IMR-90 (cell line): ENCODE measurements around the gene FXYD4. TPM values are rescaled to one million over a fixed set of nuclear protein-coding genes. Genes with fewer than 3 reads are reported as not detected.

ENCODE experiments used
- ATAC-seq: fragments of 200-7000 bp; cut with Tn5 transposase; 2 replicates; pipeline ENCODE4 v1.9.1; 2020; ENCODE audit warnings: low read depth, mild to moderate bottlenecking, moderate library complexity
- BruUV-seq: library from RNA; stranded (reverse); fragments of 400-500 nt; replicated peaks from 2 replicates; lab custom pipeline; 2021; lab: Mats Ljungman, UMichigan
- CTCF ChIA-PET: fragments of 300-600 bp; formaldehyde crosslinking; extraction: SDS; loops from one replicate; lab custom pipeline; 2021; ENCODE audit warnings: antibody characterized with exemption; lab: Yijun Ruan, JAX
- POLR2A ChIA-PET: fragments of 300-600 bp; sonication (Branson Sonifier 250); formaldehyde crosslinking; loops from one replicate; lab custom pipeline; 2022; ENCODE audit warnings: antibody characterized with exemption; ENCODE audit not compliant: unreplicated experiment; lab: Charles Lee
- DNase-seq: peaks from one replicate; pipeline ENCODE4 v3.0.0; 2013
- H2AFZ ChIP-seq: replicated peaks from 2 replicates; pipeline ENCODE3; 2013; ENCODE audit warnings: low read length, mild to moderate bottlenecking; ENCODE audit not compliant: poor library complexity
- H2AK5ac ChIP-seq: 2 replicates; pipeline ENCODE4 v1.6.1; 2013; ENCODE audit warnings: low read depth, low read length, inconsistent platforms
- H2AK9ac ChIP-seq: replicated peaks from 2 replicates; pipeline ENCODE3; 2013; ENCODE audit warnings: mild to moderate bottlenecking, low read depth, low read length, moderate library complexity; ENCODE audit not compliant: poor library complexity
- H2BK120ac ChIP-seq: 2 replicates; pipeline ENCODE4 v1.6.1; 2013; ENCODE audit warnings: low read depth, low read length, inconsistent platforms
- H2BK15ac ChIP-seq: 3 replicates; pipeline ENCODE4 v1.6.1; 2013; ENCODE audit warnings: low read depth, low read length, inconsistent platforms
- H2BK20ac ChIP-seq: 2 replicates; pipeline ENCODE4 v1.6.1; 2013; ENCODE audit warnings: low read depth, mild to moderate bottlenecking, inconsistent platforms, low read length, moderate library complexity
- H2BK5ac ChIP-seq: 2 replicates; pipeline ENCODE4 v1.6.1; 2013; ENCODE audit warnings: mild to moderate bottlenecking, low read depth, low read length, inconsistent platforms; ENCODE audit not compliant: poor library complexity, severe bottlenecking
- H3K14ac ChIP-seq: replicated peaks from 2 replicates; pipeline ENCODE4 v1.6.1; 2013; ENCODE audit warnings: low read depth, low read length, inconsistent platforms
- H3K18ac ChIP-seq: 2 replicates; pipeline ENCODE4 v1.6.1; 2013; ENCODE audit warnings: low read depth, low read length, control low read depth
- H3K23ac ChIP-seq: 2 replicates; pipeline ENCODE4 v1.6.1; 2013; ENCODE audit warnings: low read depth, low read length, inconsistent platforms
- H3K27ac ChIP-seq: 2 replicates; pipeline ENCODE4 v1.5.1; 2013; ENCODE audit warnings: mild to moderate bottlenecking, control low read depth, low read length; ENCODE audit not compliant: insufficient read depth
- H3K27me3 ChIP-seq: 2 replicates; pipeline ENCODE4 v1.6.1; 2013; ENCODE audit warnings: low read length; ENCODE audit not compliant: control insufficient read depth, insufficient read depth
- H3K36me3 ChIP-seq: 2 replicates; pipeline ENCODE4 v1.6.1; 2013; ENCODE audit warnings: low read length, mixed read lengths; ENCODE audit not compliant: control insufficient read depth, insufficient read depth
- H3K4ac ChIP-seq: 2 replicates; pipeline ENCODE4 v1.6.1; 2013; ENCODE audit warnings: low read depth, low read length, inconsistent platforms
- H3K4me1 ChIP-seq: 2 replicates; pipeline ENCODE4 v1.6.1; 2013; ENCODE audit warnings: low read length, mixed read lengths; ENCODE audit not compliant: control insufficient read depth, insufficient read depth
- H3K4me2 ChIP-seq: 2 replicates; pipeline ENCODE4 v1.6.1; 2013; ENCODE audit warnings: low read depth, mild to moderate bottlenecking, control low read depth, low read length, moderate library complexity
- H3K4me3 ChIP-seq: 2 replicates; pipeline ENCODE4 v1.5.1; 2013; ENCODE audit warnings: low read depth, mild to moderate bottlenecking, control low read depth, low read length, moderate library complexity; ENCODE audit not compliant: insufficient read depth
- H3K56ac ChIP-seq: 2 replicates; pipeline ENCODE4 v1.6.1; 2013; ENCODE audit warnings: low read length, inconsistent platforms; ENCODE audit not compliant: insufficient read depth; ENCODE audit errors: extremely low read depth
- H3K79me1 ChIP-seq, 2 experiments: 2 replicates each; pipeline ENCODE4 v1.6.1; 2013; ENCODE audit warnings: low read length in 2 of 2, inconsistent platforms in 1 of 2, low read depth in 1 of 2
- H3K9ac ChIP-seq: 2 replicates; pipeline ENCODE4 v1.6.1; 2013; ENCODE audit warnings: low read depth, low read length, control low read depth
- H3K9me1 ChIP-seq: 2 replicates; pipeline ENCODE4 v1.6.1; 2013; ENCODE audit warnings: low read length, inconsistent platforms; ENCODE audit not compliant: insufficient read depth
- H3K9me3 ChIP-seq: 2 replicates; pipeline ENCODE4 v1.6.1; 2013; ENCODE audit warnings: low read length; ENCODE audit not compliant: control insufficient read depth, insufficient read depth
- H4K20me1 ChIP-seq: 2 replicates; pipeline ENCODE4 v1.6.1; 2013; ENCODE audit warnings: low read length, inconsistent platforms; ENCODE audit not compliant: insufficient read depth
- H4K5ac ChIP-seq: 2 replicates; pipeline ENCODE4 v1.6.1; 2013; ENCODE audit warnings: mild to moderate bottlenecking, low read depth, low read length, control low read depth
- H4K8ac ChIP-seq, 2 experiments: 2 replicates each; pipeline ENCODE4 v1.6.1; 2013; ENCODE audit warnings: low read depth in 2 of 2, low read length in 2 of 2, control low read depth in 1 of 2, inconsistent platforms in 1 of 2
- H4K91ac ChIP-seq: 2 replicates; pipeline ENCODE4 v1.6.1; 2013; ENCODE audit warnings: low read depth, low read length, inconsistent platforms; ENCODE audit not compliant: insufficient read depth
- CHD1 ChIP-seq: IDR thresholded peaks from 2 replicates; pipeline ENCODE4 v1.6.1; 2012; ENCODE audit warnings: low read depth, low read length, improper control_type of control experiment
- MAFK ChIP-seq: IDR thresholded peaks from 2 replicates; pipeline ENCODE4 v1.6.1; 2012; ENCODE audit warnings: low read depth, low read length, improper control_type of control experiment
- MAZ ChIP-seq: IDR thresholded peaks from 2 replicates; pipeline ENCODE4 v1.6.1; 2012; ENCODE audit warnings: low read depth, mild to moderate bottlenecking, low read length, improper control_type of control experiment, moderate library complexity, borderline replicate concordance
- RCOR1 ChIP-seq: IDR thresholded peaks from 2 replicates; pipeline ENCODE4 v1.6.1; 2012; ENCODE audit warnings: mild to moderate bottlenecking, low read length, improper control_type of control experiment; ENCODE audit not compliant: insufficient replicate concordance
- RFX5 ChIP-seq: IDR thresholded peaks from 2 replicates; pipeline ENCODE4 v1.8.0; 2012; ENCODE audit warnings: low read depth, mild to moderate bottlenecking, low read length, moderate library complexity
- SMC3 ChIP-seq: fragments of 150-350 bp; IDR thresholded peaks from 2 replicates; pipeline ENCODE4 v1.6.1; 2016; ENCODE audit warnings: low read depth, mild to moderate bottlenecking, antibody characterized with exemption, low read length, moderate library complexity
- USF2 ChIP-seq: fragments of 150-350 bp; IDR thresholded peaks from 2 replicates; pipeline ENCODE4 v1.6.1; 2017; ENCODE audit warnings: mild to moderate bottlenecking, antibody characterized with exemption, low read length, low read depth
- WGBS, 2 experiments: methylation state at CpG; one replicate each; pipeline versions ENCODE4 v1.1.5 to v1.1.7; 2013; ENCODE audit warnings: missing lambda C conversion rate in 2 of 2; ENCODE audit not compliant: insufficient read length in 1 of 2; ENCODE audit errors: extremely low coverage in 2 of 2; 5-methylcytosine and 5-hydroxymethylcytosine counted together
- dilution Hi-C: fragments of 300-500 bp; cut with HindIII; formaldehyde crosslinking; loops from one replicate; pipeline ENCODE4 v1.14.3; 2018; ENCODE audit warnings: low sequenced_read_pairs; ENCODE audit not compliant: unreplicated experiment
- in situ Hi-C: fragments of 300-500 bp; cut with MboI; formaldehyde crosslinking; loops from 3 replicates; pipeline ENCODE4 v1.14.3; 2019; ENCODE audit warnings: low sequenced_read_pairs, inconsistent platforms, mixed read lengths
- intact Hi-C: fragments of 100-400 bp; cut with micrococcal nuclease; formaldehyde crosslinking; loops from 2 replicates; pipeline ENCODE4 v1.10.0; 2022
- polyA plus RNA-seq, 3 experiments: library from polyadenylated mRNA; depleted of rRNA; stranded (reverse); fragments of >200 nt; gene quantifications; 2 replicates each; pipeline ENCODE4 v1.2.3, GENCODE V29; 2012; ENCODE audit warnings: low replicate concordance in 1 of 3
- total RNA-seq: library from RNA; depleted of rRNA; stranded (reverse); fragments of >200 nt; gene quantifications from 2 replicates; pipeline ENCODE4 v1.2.3, GENCODE V29; 2012

FXYD4 gene
- total and polyA plus RNA-seq, 2 of the 4 experiments (the other 2 are of a cell fraction) = not detected

- H3K9me3 ChIP-seq = no peaks in the 10 kb centered on the region
- no peaks in the 10 kb centered on the region for H3K36me3 ChIP-seq
- no peaks in the 10 kb centered on the region for H4K20me1 ChIP-seq
- TF ChIP-seq SMC3 (no peak), CHD1 (no peak), RFX5 (no peak), USF2 (no peak), RCOR1 (no peak), MAZ (no peak), MAFK (no peak)
- H4K8ac ChIP-seq = no peak overlapping the region
- H3K9me1 ChIP-seq = no peaks in the 10 kb centered on the region
- DNase-seq = no peak
- no peak overlapping the region for H3K23ac ChIP-seq
- no peak overlapping the region for H2BK15ac ChIP-seq
- peaks cover 19% of the 10 kb centered on the region for H3K27me3 ChIP-seq
- no peak for ATAC-seq
- H3K4me2 ChIP-seq = no peak overlapping the region
- no peak overlapping the region for H2BK20ac ChIP-seq
- no peak overlapping the region for H4K91ac ChIP-seq
- no peak overlapping the region for H2AFZ ChIP-seq
- no peak overlapping the region for H2AK9ac ChIP-seq
- POLR2A ChIA-PET = no interaction called here
- dilution Hi-C loops (no loop called here), intact Hi-C loops (loop anchor here (10.0 kb wide), 1 partner anchor 136 kb away; no protein-coding TSS in a partner anchor), in situ Hi-C loops (no loop called here)
- H2AK5ac ChIP-seq = no peak overlapping the region
- no peak overlapping the region for H2BK5ac ChIP-seq
- H3K4ac ChIP-seq = no peak overlapping the region
- H3K79me1 ChIP-seq = no peaks in the 10 kb centered on the region
- no peak overlapping the region for H3K27ac ChIP-seq
- H4K5ac ChIP-seq = no peak overlapping the region
- WGBS, 2 experiments = 77% methylated on average over 8 of the region's 9 CpGs; no CpG with 5 or more reads in 1 of the 2 experiments
- H3K56ac ChIP-seq = no peak overlapping the region
- H2BK120ac ChIP-seq = no peak overlapping the region
- no peaks in the 10 kb centered on the region for H3K4me1 ChIP-seq
- no peak overlapping the region for H3K18ac ChIP-seq
- CTCF ChIA-PET = no interaction called here
- H3K14ac ChIP-seq = no peak overlapping the region
- no peak overlapping the region for H3K4me3 ChIP-seq
- H3K9ac ChIP-seq = no peak overlapping the region
- BruUV-seq = no TSS peak
Observed at GRCh38 chr10:43340619-43341018, 30.8 kb upstream of the FXYD4 start.
